Brain pericyte (primary cell): ENCODE data around the gene NR2C2AP.
"Not testable (repeated sequence)": the region's sequence is repeated elsewhere in the genome, so short reads cannot be mapped to it uniquely, and the experiment has no call there.

Experiments used
- DNase-seq: peaks from one replicate; pipeline ENCODE4 v3.0.0-alpha.2; 2012; ENCODE audit warnings: low read depth, low spot score

The NR2C2AP gene, protein sequence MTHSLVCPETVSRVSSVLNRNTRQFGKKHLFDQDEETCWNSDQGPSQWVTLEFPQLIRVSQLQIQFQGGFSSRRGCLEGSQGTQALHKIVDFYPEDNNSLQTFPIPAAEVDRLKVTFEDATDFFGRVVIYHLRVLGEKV

DNA sequence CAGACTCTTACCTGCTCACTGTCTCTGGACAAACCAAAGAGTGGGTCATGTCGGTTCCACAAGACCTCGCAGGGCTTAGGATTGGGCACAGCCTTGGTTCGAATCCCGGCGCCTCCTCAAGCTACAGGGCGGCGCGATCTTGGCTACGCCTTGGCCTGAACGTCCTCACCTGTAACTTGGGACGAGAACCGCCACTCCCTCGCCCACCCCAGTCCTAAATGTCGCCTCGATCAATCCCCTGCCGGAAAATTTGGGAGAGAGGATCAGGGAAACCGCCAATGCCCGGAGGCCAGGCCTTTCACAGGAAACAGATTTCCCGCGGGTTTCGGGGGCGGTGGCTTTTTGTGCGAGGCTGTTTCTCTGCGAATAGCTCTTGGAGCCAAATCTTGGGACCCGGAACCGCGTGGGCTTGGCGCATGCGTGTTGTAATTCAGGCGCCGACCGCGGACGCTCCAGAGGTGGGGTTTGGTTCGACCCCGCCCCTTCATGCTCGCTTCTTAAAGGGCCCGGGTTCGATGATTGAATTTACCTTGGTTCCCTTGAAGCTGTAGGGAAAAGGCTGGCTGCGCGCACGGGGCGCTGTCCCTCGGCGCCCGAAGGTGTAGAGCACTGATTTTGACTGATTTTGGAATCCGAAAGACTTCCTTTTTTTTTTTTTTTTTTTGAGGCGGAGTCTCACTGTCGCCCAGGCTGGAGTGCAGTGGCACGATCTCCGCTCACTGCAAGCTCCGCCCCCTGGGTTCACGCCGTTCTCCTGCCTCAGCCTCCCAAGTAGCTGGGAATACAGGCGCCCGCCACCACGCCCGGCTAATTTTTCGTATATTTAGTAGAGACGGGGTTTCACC, at the start of gene NR2C2AP:
Gene NR2C2AP (minus strand): TSS at position 403 of the 845 bp plus-strand sequence. CDS start 354 bp downstream, at position 49.
- peak; percentile 61 for DNase-seq

DNA sequence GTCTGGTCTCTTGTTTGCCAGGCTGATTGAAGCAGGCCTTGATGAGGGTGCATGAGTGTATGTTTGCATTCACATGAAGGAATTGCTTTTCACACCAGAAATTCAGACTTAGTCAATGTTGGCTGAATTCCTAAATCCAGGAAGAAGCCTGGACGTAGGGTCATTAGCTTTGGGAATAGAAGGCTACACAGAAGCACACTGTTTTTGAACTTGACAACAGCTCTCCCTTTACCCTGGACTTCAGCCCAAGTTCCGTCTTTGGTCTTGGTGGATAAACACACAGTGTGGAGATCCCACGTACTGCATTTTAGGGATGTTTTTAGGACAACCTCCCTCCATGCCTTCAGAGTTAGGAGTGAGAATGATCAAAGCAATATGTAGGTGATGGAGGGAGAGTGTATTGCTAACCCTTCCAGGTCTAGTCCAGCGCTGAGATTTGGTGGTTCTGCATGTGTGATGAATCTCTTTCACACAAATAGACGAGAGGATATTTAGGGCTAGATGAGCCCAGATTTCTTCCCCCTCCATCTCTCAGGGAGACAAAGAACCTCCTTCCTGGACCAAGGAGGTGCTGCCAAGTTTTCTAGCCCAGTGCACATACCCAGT, 47.1 kb upstream of the NR2C2AP start:
- no peak for DNase-seq

DNA sequence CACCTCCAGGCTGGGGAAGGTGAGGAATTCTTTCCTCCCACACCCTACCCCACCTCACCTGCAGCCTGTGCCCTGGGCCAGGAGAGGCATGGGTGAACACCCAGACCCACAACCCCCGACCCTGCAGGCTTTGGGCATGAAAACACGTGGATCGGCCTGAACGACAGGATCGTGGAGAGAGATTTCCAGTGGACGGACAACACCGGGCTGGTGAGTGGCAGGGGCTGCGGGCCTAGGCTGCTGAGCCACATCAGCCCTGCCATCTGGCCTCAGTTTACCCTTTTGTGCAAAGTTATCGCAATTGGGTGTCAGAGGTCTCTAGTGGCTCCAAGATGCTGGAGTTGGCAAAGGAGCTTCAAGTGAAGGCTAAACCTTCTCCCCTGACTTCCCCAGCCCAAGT, 37.3 kb upstream of the NR2C2AP start:
- DNase-seq = no peak

DNA sequence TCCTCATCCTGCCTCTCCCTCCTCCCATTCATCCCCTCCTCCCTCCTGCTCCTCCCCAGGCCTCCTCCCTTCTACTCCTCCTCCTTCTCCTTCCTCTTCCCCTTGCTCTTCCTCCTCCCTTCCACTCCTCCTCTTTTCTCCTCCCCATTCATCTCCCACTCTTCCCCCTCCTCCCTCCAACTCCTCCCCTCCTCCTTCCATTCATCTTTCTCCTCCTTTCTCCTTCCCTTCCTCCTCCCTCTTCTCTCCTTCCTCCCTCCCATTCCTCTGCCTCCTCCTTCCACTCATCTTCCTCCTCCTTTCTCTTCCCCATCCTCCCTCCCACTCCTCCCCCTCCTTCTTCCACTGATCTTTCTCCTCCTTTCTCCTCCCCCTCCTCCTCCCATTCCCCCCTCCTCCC, 36.5 kb upstream of the NR2C2AP start:
- DNase-seq = no peak

DNA sequence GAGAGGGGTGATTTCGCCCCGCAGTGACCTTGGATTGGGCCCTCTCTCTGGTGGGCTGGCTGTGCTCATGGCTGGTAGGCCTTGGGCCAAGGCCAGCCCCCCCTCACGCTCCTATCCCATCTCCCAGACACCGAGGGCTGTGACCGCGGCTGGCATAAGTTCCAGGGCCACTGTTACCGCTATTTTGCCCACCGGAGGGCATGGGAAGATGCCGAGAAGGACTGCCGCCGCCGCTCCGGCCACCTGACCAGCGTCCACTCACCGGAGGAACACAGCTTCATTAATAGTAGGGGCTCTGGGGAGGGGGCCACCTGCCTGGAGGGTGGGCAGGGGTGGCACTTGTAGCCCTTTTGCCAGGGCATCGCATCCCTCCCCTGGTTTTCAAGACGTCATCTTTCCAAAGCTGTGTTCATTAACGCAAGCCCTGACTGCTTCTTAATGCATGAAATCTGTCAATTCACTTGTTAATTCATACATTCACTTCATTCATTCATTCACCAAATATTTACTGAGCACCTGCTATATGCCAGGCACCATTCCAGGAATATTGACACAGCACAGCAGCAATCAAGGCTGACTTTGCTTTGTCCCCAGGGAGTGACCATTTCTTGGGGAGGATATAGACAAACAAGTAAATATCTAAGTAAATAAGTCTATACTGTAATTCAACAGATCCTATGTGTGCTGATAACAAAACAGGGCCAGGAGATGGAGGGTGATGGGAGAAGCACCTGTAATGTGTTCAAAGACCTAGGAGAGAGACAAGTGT, 35.1 kb upstream of the NR2C2AP start:
- no peak for DNase-seq

DNA sequence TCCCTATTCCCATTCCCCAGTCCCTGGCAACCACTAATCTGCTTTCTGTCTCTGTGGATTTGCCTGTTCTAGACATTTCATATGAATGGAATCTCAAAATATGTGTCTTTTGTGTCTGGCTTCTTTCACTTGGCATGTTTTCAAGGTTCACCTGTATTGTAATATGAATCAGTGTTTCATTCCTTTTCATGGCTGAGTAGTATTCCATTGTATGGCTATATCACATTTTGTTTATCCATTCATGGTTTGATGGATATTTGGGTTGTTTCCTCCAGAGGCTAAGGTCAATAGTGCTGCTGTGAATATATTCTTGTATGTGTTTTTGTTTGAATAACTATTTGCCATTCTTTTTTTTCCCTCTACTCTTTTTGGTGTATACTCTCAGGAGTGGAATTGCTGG, 33.0 kb upstream of the NR2C2AP start:
- no peak for DNase-seq

DNA sequence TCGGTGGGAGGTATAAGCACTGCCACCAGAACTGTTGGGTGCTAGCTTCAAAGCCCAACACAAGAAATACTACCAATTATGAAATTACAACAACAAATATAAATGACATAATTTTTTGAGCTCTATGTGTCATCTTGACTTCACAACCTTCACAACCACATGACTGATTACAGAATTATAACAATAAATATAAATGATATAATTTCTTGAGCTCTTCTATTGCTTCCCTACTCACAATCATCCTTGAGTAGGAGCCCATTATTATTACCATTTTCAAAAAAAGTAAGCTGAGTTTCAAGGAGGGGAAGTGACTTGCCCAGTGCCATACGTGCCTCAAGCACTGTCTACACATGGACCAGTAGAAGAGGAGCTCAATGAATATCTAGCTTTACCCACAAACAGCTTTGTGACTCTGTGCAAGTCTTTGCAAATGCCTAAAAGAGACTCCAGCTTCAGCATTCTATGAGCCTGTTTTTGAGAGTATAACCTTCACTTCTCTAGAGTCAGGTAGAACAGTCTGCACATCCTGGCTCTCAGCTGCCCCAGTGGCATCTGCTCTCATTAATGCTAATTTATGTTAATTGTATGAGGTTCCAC, 31.1 kb upstream of the NR2C2AP start:
- no peak for DNase-seq

DNA sequence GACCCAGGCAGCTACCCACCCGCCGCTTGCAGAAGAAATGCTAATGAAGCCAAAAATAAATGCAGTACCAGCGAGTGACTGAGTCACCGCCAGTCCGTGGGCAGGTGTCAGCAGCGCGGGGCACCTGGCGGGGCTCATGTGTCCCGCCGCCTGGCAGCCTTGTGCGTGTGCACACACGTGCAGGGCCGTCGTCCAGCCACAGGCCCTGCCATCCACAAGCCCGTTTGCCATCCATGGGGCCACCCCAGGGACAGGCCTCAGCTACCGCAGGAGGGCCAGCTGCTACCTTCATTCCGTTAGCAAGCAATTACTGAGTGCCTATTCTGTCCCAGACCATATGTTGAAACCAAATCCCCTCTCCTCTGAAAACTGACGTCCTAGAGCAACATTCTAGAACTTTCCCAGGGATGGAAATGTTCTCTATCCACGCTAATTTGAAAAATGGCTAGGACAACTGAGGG, 29.1 kb upstream of the NR2C2AP start:
- DNase-seq = no peak

DNA sequence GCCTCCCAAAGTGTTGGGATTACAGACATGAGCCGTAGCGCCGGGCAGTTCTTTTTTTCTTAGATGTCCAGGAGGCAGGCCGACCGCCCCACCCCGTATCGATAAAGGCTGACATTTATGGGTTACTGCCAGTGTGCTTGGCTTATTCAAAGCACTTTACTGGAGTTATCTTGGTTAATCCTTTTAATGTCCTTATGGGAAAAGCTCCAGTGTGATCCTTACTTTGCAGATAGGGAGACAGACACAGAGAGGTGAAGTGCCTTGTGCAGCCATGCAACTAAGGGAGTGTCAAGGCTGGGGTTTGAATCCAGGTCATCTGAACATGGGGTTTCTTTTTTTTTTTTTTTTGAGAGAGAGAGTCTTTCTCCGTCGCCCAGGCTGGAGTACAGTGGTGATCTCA, 27.8 kb upstream of the NR2C2AP start:
- DNase-seq = no peak

DNA sequence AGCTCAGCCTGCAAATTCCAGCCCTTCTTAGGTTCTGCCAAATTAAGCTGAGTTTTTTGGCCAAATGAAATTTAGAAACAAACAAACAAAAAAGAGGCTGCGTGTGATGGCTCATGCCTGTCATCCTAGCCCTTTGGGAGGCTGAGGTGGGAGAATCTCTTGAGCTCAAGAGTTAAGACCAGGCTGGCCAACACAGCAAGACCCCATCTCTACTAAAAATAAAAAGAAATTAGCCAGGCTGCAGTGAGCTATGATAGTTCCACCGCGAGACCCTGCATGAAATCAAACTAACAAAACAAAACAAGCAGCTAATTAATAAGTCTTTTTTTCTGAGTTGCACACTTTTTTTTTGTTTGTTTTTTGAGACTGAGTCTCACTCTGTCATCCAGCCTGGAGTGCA, 26.5 kb upstream of the NR2C2AP start:
- DNase-seq = no peak

DNA sequence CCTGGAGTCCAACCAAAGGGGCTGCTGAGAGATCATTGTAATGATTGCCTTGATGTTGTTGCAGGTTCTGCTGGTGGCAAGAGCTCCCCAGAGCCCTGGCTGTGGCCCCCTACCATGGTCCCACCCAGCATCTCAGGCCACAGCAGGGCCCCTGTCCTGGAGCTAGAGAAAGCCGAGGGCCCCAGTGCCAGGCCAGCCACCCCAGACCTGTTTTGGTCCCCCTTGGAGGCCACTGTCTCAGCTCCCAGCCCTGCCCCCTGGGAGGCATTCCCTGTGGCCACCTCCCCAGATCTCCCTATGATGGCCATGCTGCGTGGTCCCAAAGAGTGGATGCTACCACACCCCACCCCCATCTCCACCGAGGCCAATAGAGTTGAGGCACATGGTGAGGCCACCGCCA, 24.0 kb upstream of the NR2C2AP start:
- no peak for DNase-seq

DNA sequence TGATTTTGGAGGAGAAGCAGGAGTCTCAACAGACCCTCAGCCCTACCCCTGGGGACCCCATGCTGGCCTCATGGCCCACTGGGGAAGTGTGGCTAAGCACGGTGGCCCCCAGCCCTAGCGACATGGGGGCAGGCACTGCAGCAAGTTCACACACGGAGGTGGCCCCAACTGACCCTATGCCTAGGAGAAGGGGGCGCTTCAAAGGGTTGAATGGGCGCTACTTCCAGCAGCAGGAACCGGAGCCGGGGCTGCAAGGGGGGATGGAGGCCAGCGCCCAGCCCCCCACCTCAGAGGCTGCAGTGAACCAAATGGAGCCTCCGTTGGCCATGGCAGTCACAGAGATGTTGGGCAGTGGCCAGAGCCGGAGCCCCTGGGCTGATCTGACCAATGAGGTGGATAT, 23.4 kb upstream of the NR2C2AP start:
- no peak for DNase-seq

DNA sequence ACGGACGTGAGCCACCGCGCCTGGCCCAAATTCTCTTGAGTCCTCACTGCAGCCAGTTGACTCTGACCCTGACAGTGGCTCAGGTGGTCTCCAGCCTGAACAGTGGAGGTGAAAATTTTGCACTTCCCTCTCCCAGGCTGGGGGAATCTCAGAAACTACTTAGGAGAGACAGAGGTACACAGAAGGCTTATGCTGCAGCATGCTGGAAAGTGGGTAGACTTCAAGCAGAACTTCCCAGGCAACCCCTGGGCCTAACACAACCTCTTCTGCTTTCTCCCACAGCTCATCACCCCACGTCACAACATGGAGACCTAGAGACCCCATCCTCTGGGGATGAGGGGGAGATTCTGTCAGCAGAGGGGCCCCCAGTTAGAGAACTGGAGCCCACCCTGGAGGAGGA, 23.0 kb upstream of the NR2C2AP start:
- no peak for DNase-seq

DNA sequence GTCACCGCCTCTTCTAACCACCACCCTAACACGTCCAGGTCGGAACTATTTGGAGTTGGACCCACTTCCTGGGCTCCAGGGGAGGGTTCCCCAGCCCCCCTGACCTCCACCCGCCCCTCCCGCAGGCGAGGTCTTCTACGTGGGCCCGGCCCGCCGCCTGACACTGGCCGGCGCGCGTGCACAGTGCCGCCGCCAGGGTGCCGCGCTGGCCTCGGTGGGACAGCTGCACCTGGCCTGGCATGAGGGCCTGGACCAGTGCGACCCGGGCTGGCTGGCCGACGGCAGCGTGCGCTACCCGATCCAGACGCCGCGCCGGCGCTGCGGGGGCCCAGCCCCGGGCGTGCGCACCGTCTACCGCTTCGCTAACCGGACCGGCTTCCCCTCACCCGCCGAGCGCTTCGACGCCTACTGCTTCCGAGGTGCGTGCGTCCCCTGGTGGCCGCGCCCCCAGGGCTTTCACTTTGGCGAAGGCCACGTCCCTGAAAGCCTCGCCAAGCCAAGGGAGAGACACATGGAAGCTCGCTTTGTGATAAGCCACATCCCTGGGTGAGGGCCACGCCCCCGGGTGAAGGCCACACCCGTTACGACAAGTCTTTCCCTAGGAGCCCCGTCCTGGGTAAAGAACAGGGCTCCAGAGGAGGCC, 21.8 kb upstream of the NR2C2AP start:
- DNase-seq = no peak

DNA sequence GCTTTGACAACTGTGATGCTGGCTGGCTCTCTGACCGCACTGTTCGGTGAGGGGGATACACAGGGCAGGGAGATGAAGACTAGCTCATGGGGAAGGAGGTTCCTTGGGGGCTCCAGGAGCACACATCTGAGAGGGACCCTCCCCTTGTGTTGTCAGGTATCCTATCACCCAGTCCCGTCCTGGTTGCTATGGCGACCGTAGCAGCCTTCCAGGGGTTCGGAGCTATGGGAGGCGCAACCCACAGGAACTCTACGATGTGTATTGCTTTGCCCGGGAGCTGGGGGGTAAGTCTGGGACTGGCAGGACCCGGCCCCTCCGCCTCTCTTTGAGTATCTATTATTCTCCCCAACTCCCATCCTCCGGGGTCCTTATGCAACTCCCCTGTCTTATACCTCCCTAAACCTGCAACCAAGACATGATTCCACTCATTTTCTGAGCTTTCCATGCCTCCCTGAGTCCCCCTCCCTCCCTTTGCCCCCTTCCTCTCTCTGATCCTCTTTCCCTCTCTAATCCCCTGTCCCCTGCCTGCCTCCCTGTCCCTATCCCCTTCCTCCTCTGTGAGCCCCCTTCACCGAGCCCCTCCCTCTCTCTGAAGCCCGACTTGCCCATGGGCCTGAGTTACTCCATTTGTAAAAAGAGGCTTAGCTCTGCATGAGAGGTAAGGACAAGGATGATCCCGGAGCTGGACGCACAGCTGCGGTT, 21.1 kb upstream of the NR2C2AP start:
- DNase-seq = no peak

DNA sequence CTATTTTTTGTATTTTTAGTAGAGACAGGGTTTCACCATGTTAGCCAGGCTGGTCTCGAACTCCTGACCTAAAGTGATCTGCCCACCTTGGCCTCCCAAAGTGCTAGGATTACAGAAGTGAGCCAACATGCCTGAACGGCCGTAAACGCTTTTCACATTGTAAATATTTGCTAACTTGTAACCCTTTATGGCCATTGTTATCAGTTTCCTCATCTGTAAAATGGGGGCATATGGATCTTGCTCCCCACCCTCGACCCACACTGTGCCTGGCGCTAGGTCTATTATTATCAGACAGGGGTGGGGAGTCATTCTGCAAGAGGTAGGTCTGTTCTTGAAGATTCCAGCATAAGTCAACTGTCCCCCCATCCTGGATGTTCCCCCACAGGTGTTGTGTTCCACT, 20.4 kb upstream of the NR2C2AP start:
- DNase-seq = no peak

DNA sequence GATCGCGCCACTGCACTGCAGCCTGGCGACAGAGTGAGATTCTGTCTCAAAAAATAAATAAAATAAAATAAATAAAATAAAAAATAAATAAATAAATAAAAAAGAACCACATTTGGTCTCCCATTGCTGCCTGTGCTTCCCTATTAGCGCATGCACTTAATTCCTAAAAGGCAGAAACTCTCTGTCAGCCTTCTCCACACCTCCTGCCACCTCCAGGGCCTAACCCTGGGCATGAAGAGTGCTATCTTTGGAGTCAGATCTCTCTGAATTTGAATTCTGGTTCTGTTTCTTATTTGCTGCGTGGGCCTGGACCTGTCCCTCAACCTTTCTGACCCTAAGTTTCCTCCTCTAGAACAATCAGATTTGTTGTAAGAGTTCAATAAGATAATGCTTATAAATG, 19.8 kb upstream of the NR2C2AP start:
- DNase-seq = no peak

DNA sequence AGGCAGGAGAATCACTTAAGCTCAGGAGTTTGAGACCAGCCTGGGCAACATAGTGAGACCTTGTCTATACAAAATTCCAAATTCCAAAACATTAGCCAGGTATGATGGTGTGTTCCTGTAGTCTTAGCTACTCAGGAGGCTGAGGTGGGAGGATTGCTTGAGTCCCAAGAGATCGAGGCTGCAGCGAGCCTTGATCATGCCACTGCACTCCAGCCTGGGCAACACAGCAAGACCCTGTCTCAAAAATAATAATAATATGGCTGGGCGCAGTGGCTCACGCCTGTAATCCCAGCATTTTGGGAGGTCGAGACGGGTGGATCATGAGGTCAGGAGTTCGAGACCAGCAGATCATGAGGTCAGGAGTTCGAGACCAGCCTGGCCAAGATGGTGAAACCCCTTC, 17.8 kb upstream of the NR2C2AP start:
- DNase-seq = not testable (repeated sequence)

DNA sequence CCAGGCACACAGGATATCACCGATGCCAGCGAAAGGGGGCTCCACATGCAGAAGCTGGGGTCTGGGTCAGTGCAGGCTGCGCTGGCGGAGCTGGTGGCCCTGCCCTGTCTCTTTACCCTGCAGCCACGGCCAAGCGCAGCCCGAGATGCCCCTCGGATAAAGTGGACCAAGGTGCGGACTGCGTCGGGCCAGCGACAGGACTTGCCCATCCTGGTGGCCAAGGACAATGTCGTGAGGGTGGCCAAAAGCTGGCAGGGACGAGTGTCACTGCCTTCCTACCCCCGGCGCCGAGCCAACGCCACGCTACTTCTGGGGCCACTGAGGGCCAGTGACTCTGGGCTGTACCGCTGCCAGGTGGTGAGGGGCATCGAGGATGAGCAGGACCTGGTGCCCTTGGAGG, 15.7 kb upstream of the NR2C2AP start:
- DNase-seq = no peak

DNA sequence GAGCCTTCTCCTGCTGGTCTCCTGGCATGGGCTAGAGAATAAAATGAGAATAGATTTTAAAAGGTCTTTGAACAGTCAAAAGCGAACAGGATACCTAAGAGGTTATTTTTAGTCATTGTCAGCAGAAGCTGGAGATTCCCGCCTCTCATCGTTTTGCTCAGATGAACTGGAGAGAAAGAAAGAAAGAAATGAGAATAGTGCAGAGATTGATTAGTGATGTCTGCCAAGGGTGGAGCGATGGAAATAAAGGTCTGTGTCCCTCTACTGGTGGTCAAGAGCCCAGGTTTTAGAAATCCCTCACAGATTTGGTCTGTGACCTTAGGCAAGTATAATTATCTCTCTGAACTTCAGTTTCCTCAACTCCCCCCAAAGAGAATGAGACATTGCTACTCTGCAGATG, 13.9 kb upstream of the NR2C2AP start:
- no peak for DNase-seq

DNA sequence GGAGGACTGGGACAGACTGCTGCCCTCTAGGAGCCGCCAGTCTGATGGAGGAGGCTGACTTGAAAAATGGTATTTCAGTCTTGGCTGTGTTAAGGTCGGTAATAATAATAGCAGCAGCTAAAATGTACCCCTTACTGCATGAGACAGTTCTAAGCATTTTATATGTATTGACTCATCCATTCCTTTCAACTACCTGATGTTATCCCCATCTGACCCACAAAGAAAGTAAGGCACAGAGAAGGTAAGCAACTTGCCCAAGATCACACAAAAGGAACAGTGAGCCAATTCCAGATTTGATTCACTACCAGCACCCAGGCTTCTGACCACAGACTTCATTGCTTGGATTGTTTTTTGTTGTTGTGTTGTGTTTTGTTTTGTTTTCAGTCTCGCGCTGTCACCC, 12.6 kb upstream of the NR2C2AP start:
- no peak for DNase-seq
